H1 (cell line): Measurements from ENCODE around the gene TMCC3. TPM values are rescaled to one million over a fixed set of nuclear protein-coding genes. Genes with fewer than 3 reads are reported as not detected.

ENCODE experiments used
- CTCF ChIA-PET: fragments of 300-600 bp; sonication (Branson Sonifier 250); formaldehyde crosslinking; loops from one replicate; lab custom pipeline; 2021; ENCODE audit not compliant: partially characterized antibody; lab: Charles Lee
- POLR2A ChIA-PET: fragments of 300-600 bp; sonication (Branson Sonifier 250); formaldehyde crosslinking; loops from one replicate; lab custom pipeline; 2021; ENCODE audit warnings: inconsistent platforms; ENCODE audit not compliant: partially characterized antibody; lab: Charles Lee
- DNase-seq, 2 experiments: peaks; one replicate each; pipeline versions ENCODE4 v3.0.0 to v3.0.0-alpha.2; 2010 to 2022; ENCODE audit warnings: low spot score in 2 of 2, low read depth in 1 of 2, mixed read lengths in 1 of 2
- FAIRE-seq: peaks from 2 replicates; lab custom pipeline; 2011; peaks lifted over from hg19 to GRCh38; lab: Jason Lieb, UNC
- H2AFZ ChIP-seq: 2 replicates; pipeline ENCODE4 v1.8.1; 2012; ENCODE audit warnings: low read length, inconsistent platforms
- H2AK5ac ChIP-seq: 2 replicates; pipeline ENCODE4 v1.6.1; 2013; ENCODE audit warnings: low read depth, low read length
- H2BK120ac ChIP-seq: replicated peaks from 2 replicates; pipeline ENCODE3; 2013; ENCODE audit warnings: low read depth, low read length, inconsistent platforms
- H2BK12ac ChIP-seq: 2 replicates; pipeline ENCODE4 v1.6.1; 2013; ENCODE audit warnings: low read depth, low read length
- H2BK15ac ChIP-seq: 2 replicates; pipeline ENCODE4 v1.6.1; 2013; ENCODE audit warnings: low read length
- H2BK20ac ChIP-seq: 2 replicates; pipeline ENCODE4 v1.6.1; 2013; ENCODE audit warnings: low read length
- H2BK5ac ChIP-seq: 2 replicates; pipeline ENCODE4 v1.6.1; 2013; ENCODE audit warnings: low read depth, low read length
- H3K14ac ChIP-seq: 2 replicates; pipeline ENCODE4 v1.6.1; 2013; ENCODE audit warnings: inconsistent platforms; ENCODE audit not compliant: insufficient read length
- H3K18ac ChIP-seq: 2 replicates; pipeline ENCODE4 v1.6.1; 2013; ENCODE audit warnings: low read length; ENCODE audit errors: extremely low read depth
- H3K23ac ChIP-seq: 2 replicates; pipeline ENCODE4 v1.6.1; 2013; ENCODE audit warnings: inconsistent platforms; ENCODE audit not compliant: insufficient read length
- H3K23me2 ChIP-seq: 2 replicates; pipeline ENCODE4 v1.6.1; 2013; ENCODE audit warnings: low read depth, low read length
- H3K27ac ChIP-seq: 2 replicates; pipeline ENCODE4 v1.6.1; 2011; ENCODE audit warnings: low read depth, low read length, inconsistent platforms
- H3K27me3 ChIP-seq, 4 experiments: replicated peaks in 1 of 4; 1 replicate in 1 of 4; 2 replicates in 3 of 4; pipeline versions ENCODE4 v1.6.1 to v1.8.1; 2011 to 2013; ENCODE audit warnings: low read length in 3 of 4, mild to moderate bottlenecking in 3 of 4, inconsistent platforms in 2 of 4, mixed read lengths in 2 of 4, moderate library complexity in 1 of 4; ENCODE audit not compliant: control insufficient read depth in 3 of 4, insufficient read depth in 3 of 4; ENCODE audit errors: extremely low read depth in 1 of 4
- H3K36me3 ChIP-seq, 4 experiments: 2 replicates each; pipeline versions ENCODE4 v1.6.1 to v1.8.1; 2011 to 2013; ENCODE audit warnings: mild to moderate bottlenecking in 4 of 4, low read length in 3 of 4, moderate library complexity in 2 of 4, control low read depth in 1 of 4, inconsistent platforms in 1 of 4; ENCODE audit not compliant: insufficient read depth in 4 of 4, control insufficient read depth in 2 of 4
- H3K4ac ChIP-seq: replicated peaks from 2 replicates; pipeline ENCODE3; 2013; ENCODE audit warnings: low read length, low read depth, mixed read lengths, inconsistent platforms; ENCODE audit not compliant: insufficient read length
- H3K4me1 ChIP-seq, 4 experiments: replicated peaks in 1 of 4; 1 replicate in 1 of 4; 2 replicates in 3 of 4; pipeline versions ENCODE4 v1.6.1 to v1.8.1; 2011 to 2013; ENCODE audit warnings: low read length in 3 of 4, inconsistent platforms in 2 of 4, mixed read lengths in 1 of 4; ENCODE audit not compliant: insufficient read depth in 4 of 4, control insufficient read depth in 3 of 4
- H3K4me2 ChIP-seq, 2 experiments: 2 replicates each; pipeline versions ENCODE4 v1.6.1 to v1.8.1; 2011 to 2013; ENCODE audit warnings: low read depth in 2 of 2, low read length in 2 of 2, control low read depth in 1 of 2, inconsistent platforms in 1 of 2, mild to moderate bottlenecking in 1 of 2; ENCODE audit not compliant: insufficient read depth in 1 of 2
- H3K4me3 ChIP-seq, 4 experiments: fragments of 200-600, 300-600 bp in 1 of 4; sonication (generic), shearing (Covaris generic), sonication (Bioruptor Twin) in 1 of 4; 2 replicates each; pipeline versions ENCODE4 v1.5.1 to v1.8.1; 2011 to 2016; ENCODE audit warnings: low read length in 4 of 4, low read depth in 3 of 4, control low read depth in 2 of 4, inconsistent platforms in 2 of 4, mild to moderate bottlenecking in 2 of 4, mixed read lengths in 1 of 4, moderate library complexity in 1 of 4; ENCODE audit not compliant: insufficient read depth in 2 of 4; ENCODE audit errors: extremely low read depth in 1 of 4
- H3K56ac ChIP-seq: replicated peaks from 2 replicates; pipeline ENCODE3; 2013; ENCODE audit warnings: low read depth, mild to moderate bottlenecking, mixed read lengths, low read length, inconsistent platforms; ENCODE audit not compliant: insufficient read length
- H3K79me1 ChIP-seq: 2 replicates; pipeline ENCODE4 v1.6.1; 2013; ENCODE audit warnings: low read depth, low read length, control low read depth
- H3K79me2 ChIP-seq, 2 experiments: 2 replicates each; pipeline versions ENCODE4 v1.6.1 to v1.8.1; 2012 to 2013; ENCODE audit warnings: low read length in 2 of 2, mild to moderate bottlenecking in 2 of 2, inconsistent platforms in 1 of 2; ENCODE audit not compliant: insufficient read depth in 2 of 2, control insufficient read depth in 1 of 2
- H3K9ac ChIP-seq, 4 experiments: replicated peaks in 1 of 4; 1 replicate in 1 of 4; 2 replicates in 3 of 4; pipeline versions ENCODE4 v1.6.1 to v1.8.1; 2011 to 2013; ENCODE audit warnings: low read depth in 3 of 4, low read length in 3 of 4, control low read depth in 2 of 4, mild to moderate bottlenecking in 2 of 4, moderate library complexity in 2 of 4, inconsistent platforms in 1 of 4; ENCODE audit errors: extremely low read depth in 1 of 4
- H3K9me3 ChIP-seq, 2 experiments: 2 replicates each; pipeline versions ENCODE4 v1.6.1 to v1.8.1; 2012 to 2013; ENCODE audit warnings: mild to moderate bottlenecking in 2 of 2, moderate library complexity in 2 of 2, control low read depth in 1 of 2, inconsistent platforms in 1 of 2, low read depth in 1 of 2, low read length in 1 of 2, mixed read lengths in 1 of 2; ENCODE audit not compliant: insufficient read depth in 2 of 2
- H4K20me1 ChIP-seq, 2 experiments: replicated peaks in 1 of 2; 2 replicates each; pipeline versions ENCODE3 to v1.8.1; 2011 to 2013; ENCODE audit warnings: inconsistent platforms in 2 of 2, low read length in 2 of 2, mild to moderate bottlenecking in 1 of 2; ENCODE audit not compliant: insufficient read depth in 2 of 2, control insufficient read depth in 1 of 2
- H4K5ac ChIP-seq: 2 replicates; pipeline ENCODE4 v1.6.1; 2013; ENCODE audit warnings: low read length, low read depth, mixed read lengths, inconsistent platforms; ENCODE audit not compliant: insufficient read length
- H4K8ac ChIP-seq: 2 replicates; pipeline ENCODE4 v1.8.0; 2013; ENCODE audit warnings: mild to moderate bottlenecking, moderate library complexity, low read length, inconsistent platforms; ENCODE audit not compliant: insufficient read depth; ENCODE audit errors: extremely low read depth
- H4K91ac ChIP-seq: replicated peaks from 2 replicates; pipeline ENCODE3; 2013; ENCODE audit warnings: low read length, mixed read lengths, inconsistent platforms; ENCODE audit not compliant: insufficient read length
- BCL11A ChIP-seq, 2 experiments: IDR thresholded peaks; one replicate each; pipeline ENCODE4 v1.6.1; 2011; ENCODE audit warnings: low read depth in 2 of 2, low read length in 2 of 2, mild to moderate bottlenecking in 2 of 2
- EP300 ChIP-seq, 2 experiments: IDR thresholded peaks; 1 replicate in 1 of 2; 2 replicates in 1 of 2; pipeline ENCODE4 v1.6.1; 2011 to 2012; ENCODE audit warnings: low read depth in 2 of 2, low read length in 2 of 2, mild to moderate bottlenecking in 2 of 2, borderline replicate concordance in 1 of 2, inconsistent platforms in 1 of 2, moderate library complexity in 1 of 2
- WGBS, 2 experiments: shearing (Covaris generic) in 1 of 2; methylation state at CpG; one replicate each; pipeline versions ENCODE4 v1.1.6 to v1.1.7; 2013 to 2015; ENCODE audit warnings: low lambda C conversion rate in 2 of 2, mixed read lengths in 2 of 2, inconsistent platforms in 1 of 2, low coverage in 1 of 2, missing lambda C conversion rate in 1 of 2; ENCODE audit not compliant: insufficient replicate concordance in 2 of 2, insufficient coverage in 1 of 2, insufficient read length in 1 of 2; ENCODE audit errors: extremely low coverage in 1 of 2, missing lambda C conversion rate in 1 of 2; 5-methylcytosine and 5-hydroxymethylcytosine counted together
- polyA plus RNA-seq, 7 experiments: library from polyadenylated mRNA; depleted of rRNA in 3 of 7; stranded (reverse) in 5 of 7; unstranded in 2 of 7; fragments of >200 nt in 5 of 7; fragments of 200-250 nt in 2 of 7; gene quantifications; 1 replicate in 5 of 7; 2 replicates in 1 of 7; 4 replicates in 1 of 7; pipeline versions ENCODE4 v1.2.1 to v1.2.3, GENCODE V29; 2011 to 2013; ENCODE audit warnings: missing spikeins in 2 of 7, mixed read lengths in 2 of 7
- total RNA-seq: library from RNA; stranded (reverse); fragmentation: NEBNext Ultra II Directional; extraction: Animal tissue kit (Norgen Biotek cat#: 25700); gene quantifications from 2 replicates; pipeline ENCODE4 v1.2.1, GENCODE V29; 2021

Gene TMCC3
- total and polyA plus RNA-seq, 2 of the 8 experiments (the other 6 are each of a cell fraction or from before 2014, with no cell fraction given) = 1.7 to 4.1 TPM

DNA sequence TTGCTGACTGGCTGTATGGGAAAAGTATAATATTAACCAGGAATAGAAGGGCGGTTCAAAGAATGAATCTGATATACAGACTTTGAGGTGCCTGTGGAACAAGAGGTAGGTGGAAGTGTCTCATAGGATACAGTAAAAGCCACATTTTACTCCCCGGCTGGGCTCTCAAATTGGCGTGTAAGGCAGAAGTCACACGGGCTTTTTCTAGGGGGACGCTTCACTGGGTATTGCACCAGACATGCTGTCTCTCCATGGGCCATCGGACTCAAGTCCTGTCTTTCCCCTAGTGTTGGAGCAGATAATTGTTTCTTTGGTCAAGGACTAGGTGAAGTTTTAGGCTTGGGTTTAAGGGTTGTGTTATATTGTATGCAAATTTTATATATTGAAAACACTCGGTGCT lies 9.1 kb downstream of the TMCC3 start:
- no peak overlapping the region for H3K23ac ChIP-seq
- no peak overlapping the region for H3K14ac ChIP-seq
- H4K8ac ChIP-seq = no peak overlapping the region
- no peaks in the 10 kb centered on the region for H3K27me3 ChIP-seq
- H3K4me1 ChIP-seq = no peaks in the 10 kb centered on the region
- no peaks in the 10 kb centered on the region for H3K79me2 ChIP-seq
- H3K23me2 ChIP-seq = no peaks in the 10 kb centered on the region; the same call in 1 of the 2 replicates
- H4K91ac ChIP-seq = no peak overlapping the region
- H2BK15ac ChIP-seq = no peak overlapping the region
- H3K79me1 ChIP-seq = no peaks in the 10 kb centered on the region
- POLR2A ChIA-PET = no interaction called here
- TF ChIP-seq BCL11A (IDR thresholded peaks at IDR 0.05; ENCODE audit: low read depth in 2 of 2, low read length in 2 of 2) = no peak
- TF ChIP-seq EP300 (IDR thresholded peaks at IDR 0.05; ENCODE audit: borderline replicate concordance in 1 of 2, low read depth in 2 of 2, low read length in 2 of 2) = no peak
- no peak overlapping the region for H2BK12ac ChIP-seq
- CTCF ChIA-PET = no interaction called here
- no peak for DNase-seq
- no peaks in the 10 kb centered on the region for H3K9me3 ChIP-seq
- H3K36me3 ChIP-seq = no peaks in the 10 kb centered on the region
- no peaks in the 10 kb centered on the region for H4K20me1 ChIP-seq
- no peak overlapping the region for H2AFZ ChIP-seq
- no peak overlapping the region for H2BK20ac ChIP-seq
- no peak overlapping the region for H2BK5ac ChIP-seq
- H3K27ac ChIP-seq = no peak overlapping the region
- no peak overlapping the region for H3K4ac ChIP-seq
- no peak overlapping the region for H3K9ac ChIP-seq
- H3K56ac ChIP-seq = no peak overlapping the region
- no peak overlapping the region for H4K5ac ChIP-seq
- no peak overlapping the region for H3K18ac ChIP-seq
- no peak overlapping the region for H3K4me3 ChIP-seq
- H3K4me2 ChIP-seq = no peak overlapping the region
- whole genome bisulfite sequencing, 2 experiments = 94% methylated on average over 7 of the region's 7 CpGs; no CpG with 5 or more reads in 1 of the 2 experiments
- H2AK5ac ChIP-seq = no peak overlapping the region
- no peak for FAIRE-seq
- no peak overlapping the region for H2BK120ac ChIP-seq
